Coronary artery (tissue), 2 donors: ENCODE measurements around the gene FOXD1.

ENCODE experiments used
- DNase-seq: peaks from one replicate; pipeline ENCODE4 v3.0.0-alpha.2; 2017; ENCODE audit warnings: low spot score
- H3K27ac ChIP-seq, 2 donors: fragments of 200-600 bp; sonication (generic); one replicate each; pipeline ENCODE4 v1.5.1; 2016 to 2019
- H3K4me3 ChIP-seq: fragments of 200-600 bp; sonication (generic); 2 replicates; pipeline ENCODE4 v1.5.1; 2016; ENCODE audit warnings: mild to moderate bottlenecking, moderate library complexity
- CTCF ChIP-seq: fragments of 200-600 bp; sonication (generic); IDR thresholded peaks from one replicate; pipeline ENCODE4 v1.5.1; 2019; ENCODE audit warnings: antibody characterized with exemption

The FOXD1 gene

GRCh38 chr5:73420666-73421065, 27.9 kb downstream of the FOXD1 start:
- no peak for TF ChIP-seq CTCF
- DNase-seq: no peak
- Histone ChIP-seq H3K27ac (no peak overlapping the region), H3K4me3 (no peak overlapping the region)

GRCh38 chr5:73419465-73420390, 28.8 kb downstream of the FOXD1 start:
- Histone ChIP-seq H3K4me3 (peak overlapping the region; percentile 67), H3K27ac (no peak overlapping the region)
- no peak for TF ChIP-seq CTCF
- no peak for DNase-seq

- Histone ChIP-seq H3K4me3 (peak overlapping the region; percentile 67), H3K27ac (no peak overlapping the region)
- DNase-seq: no peak
- no peak for TF ChIP-seq CTCF
These were observed 29.5 kb downstream of the FOXD1 start for GRCh38 chr5:73419117-73419464.

GRCh38 chr5:73418244-73418691, 30.3 kb downstream of the FOXD1 start:
- no peak for TF ChIP-seq CTCF
- no peak for DNase-seq
- H3K27ac ChIP-seq: no peak overlapping the region
- no peak overlapping the region for H3K4me3 ChIP-seq

GRCh38 chr5:73417303-73418034, 31.1 kb downstream of the FOXD1 start:
- no peak for DNase-seq
- TF ChIP-seq CTCF: no peak
- H3K27ac ChIP-seq: no peak overlapping the region
- no peak overlapping the region for H3K4me3 ChIP-seq

GRCh38 chr5:73415617-73416016, 33.0 kb downstream of the FOXD1 start:
- H3K4me3 ChIP-seq: no peak overlapping the region
- no peak overlapping the region for H3K27ac ChIP-seq
- DNase-seq: no peak
- no peak for TF ChIP-seq CTCF
